GM19467 (cell line): ENCODE results near the gene B4GALT5.
"Not testable (repeated sequence)": the region's sequence is repeated elsewhere in the genome, so short reads cannot be mapped to it uniquely, and the experiment has no call there.

ENCODE experiments used
- ATAC-seq: cut with Tn5 transposase; IDR thresholded peaks from one replicate; pipeline ENCODE4 v1.9.1; 2021; ENCODE audit warnings: mild to moderate bottlenecking, moderate library complexity; ENCODE audit not compliant: unreplicated experiment

Gene B4GALT5

GRCh38 chr20:49681850-49682216 lies 31.8 kb downstream of the B4GALT5 start:
- no peak for ATAC-seq

DNA sequence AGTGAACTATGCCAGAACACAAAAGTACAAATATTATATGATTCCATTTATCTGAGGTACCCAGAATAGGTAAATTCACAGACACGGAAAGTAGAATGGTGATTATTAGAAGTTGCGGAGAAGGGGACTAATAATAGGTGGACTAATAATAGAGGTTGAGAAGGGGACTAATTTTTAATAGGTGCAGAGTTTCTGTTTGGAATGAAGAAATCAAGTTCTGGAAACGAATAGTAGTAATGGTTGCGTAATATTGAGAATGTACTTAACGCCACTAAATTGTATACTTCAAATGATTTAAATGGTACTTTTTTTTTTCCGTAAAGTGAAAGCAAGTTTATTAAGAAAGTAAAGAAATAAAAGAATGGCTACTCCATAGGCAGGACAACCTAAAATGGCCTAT lies 33.2 kb downstream of the B4GALT5 start:
- ATAC-seq = no peak

- ATAC-seq = no peak
These were observed 34.0 kb downstream of the B4GALT5 start for GRCh38 chr20:49679634-49680033.

GRCh38 chr20:49677777-49678758 lies 35.6 kb downstream of the B4GALT5 start:
- no peak for ATAC-seq

GRCh38 chr20:49676581-49677291 lies 36.9 kb downstream of the B4GALT5 start:
- ATAC-seq = peak; percentile 42

DNA sequence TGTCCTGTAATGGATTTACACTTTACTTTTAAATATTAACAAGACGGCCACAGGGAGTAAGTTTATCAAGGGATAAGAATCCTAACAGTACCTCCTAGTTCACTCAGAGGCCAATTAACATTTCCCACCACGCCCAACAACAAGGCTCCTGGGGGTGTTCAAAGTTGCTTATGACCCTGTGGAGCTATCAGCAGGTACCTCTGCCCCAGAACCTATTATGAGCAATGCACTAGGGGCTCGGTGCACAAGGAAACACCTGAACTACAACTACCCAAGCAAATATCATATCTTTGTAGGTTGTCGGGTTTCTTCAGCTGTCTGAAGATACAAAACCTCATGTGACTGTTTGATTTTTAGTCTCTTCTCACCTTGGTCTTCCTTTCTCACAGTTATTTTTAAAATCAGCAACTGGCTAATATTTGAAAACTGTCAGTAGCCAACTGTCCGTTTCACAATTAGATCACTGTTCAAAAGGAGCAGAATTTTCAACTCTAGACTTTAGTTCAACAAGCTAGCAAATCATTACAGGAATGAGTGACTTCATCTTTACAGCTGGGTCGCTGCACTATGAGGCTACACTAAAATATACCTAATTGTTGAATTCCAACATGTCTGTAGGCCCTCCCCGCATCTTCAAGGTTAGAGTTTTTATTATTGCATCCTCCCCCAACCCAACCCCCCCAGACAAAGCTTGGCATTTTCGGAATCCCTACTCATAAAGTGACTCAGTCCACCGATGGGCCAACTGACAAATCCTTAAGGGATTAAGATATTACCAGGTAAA lies 38.1 kb downstream of the B4GALT5 start:
- ATAC-seq = peak; percentile 45

- no peak for ATAC-seq
These were observed 39.0 kb downstream of the B4GALT5 start for GRCh38 chr20:49674383-49675352.

DNA sequence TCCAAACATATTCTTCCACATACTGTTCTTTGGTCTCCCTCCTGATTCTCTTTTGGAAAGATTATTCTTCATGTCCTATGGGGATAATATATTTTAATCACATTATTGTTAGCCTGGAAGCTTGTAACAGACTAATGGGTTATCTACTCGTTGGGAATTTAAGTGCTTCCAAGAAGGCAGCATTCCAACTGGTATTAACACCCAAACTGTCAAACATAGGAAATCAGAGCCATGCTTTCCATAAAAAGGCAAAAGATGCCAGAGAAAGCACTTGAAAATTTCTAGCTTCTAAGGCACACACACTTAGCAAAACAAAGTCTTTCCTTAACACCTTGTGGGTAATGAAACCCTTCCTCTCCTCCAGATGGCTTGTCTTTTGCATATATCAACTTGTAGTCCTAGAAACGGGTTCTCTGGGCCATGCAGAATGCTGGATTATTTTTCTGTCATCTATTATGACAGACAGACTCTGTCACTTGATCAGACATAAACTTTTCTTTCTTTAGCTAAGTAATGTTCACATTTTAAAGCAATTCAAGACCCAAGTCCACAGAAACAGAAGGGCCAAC lies 41.5 kb downstream of the B4GALT5 start:
- ATAC-seq = no peak

DNA sequence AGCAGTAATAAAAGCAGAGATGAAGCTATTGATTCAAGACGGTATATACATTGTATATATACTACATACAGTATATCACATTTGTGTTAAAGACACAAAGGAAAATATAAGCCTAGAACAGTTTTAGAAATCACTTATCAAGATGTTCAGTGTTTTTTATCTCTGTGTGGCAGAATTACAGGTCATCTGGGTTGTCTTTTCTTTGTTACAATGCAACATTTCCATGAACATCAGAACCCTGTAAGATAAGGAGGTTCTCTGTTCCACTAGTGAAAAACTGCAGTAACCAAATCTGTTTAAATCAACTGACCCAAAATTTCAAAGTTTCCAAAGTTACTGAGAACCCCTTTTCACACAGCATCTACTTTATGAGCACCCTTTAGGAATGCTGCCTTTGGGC lies 42.2 kb downstream of the B4GALT5 start:
- ATAC-seq = no peak

DNA sequence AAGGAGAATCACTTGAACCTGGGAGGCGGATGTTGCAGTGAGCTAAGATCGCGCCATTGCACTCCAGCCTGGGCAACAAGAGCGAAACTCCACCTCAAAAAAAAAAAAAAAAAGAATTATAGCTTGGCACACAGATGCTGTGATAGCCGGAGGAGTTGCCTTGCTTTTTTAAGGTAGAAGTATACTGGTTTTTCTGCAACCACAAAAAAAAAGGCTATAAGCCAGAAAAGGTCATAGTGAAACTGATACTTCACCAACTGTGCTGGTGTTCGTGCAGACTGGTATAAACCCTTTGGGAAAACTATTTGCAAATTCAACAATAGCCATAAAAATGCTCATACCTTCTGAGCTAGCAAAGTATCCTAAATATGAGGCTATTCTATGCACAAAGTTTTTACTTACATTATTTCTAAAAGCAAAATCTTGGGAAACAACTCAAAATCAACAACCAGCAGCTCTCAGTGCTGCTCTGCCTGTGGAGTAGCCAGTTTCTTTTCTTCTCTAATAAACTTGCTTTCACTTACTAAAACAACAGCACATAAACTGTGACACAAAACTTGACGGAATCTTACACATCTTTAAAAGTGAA lies 44.0 kb downstream of the B4GALT5 start:
- ATAC-seq = peak; percentile 63

- not testable (repeated sequence) for ATAC-seq
These were observed 44.8 kb downstream of the B4GALT5 start for GRCh38 chr20:49668878-49669195.

- peak; percentile 65 for ATAC-seq
These were observed 45.3 kb downstream of the B4GALT5 start for GRCh38 chr20:49668181-49668877.

GRCh38 chr20:49666911-49667310 lies 46.8 kb downstream of the B4GALT5 start:
- no peak for ATAC-seq

DNA sequence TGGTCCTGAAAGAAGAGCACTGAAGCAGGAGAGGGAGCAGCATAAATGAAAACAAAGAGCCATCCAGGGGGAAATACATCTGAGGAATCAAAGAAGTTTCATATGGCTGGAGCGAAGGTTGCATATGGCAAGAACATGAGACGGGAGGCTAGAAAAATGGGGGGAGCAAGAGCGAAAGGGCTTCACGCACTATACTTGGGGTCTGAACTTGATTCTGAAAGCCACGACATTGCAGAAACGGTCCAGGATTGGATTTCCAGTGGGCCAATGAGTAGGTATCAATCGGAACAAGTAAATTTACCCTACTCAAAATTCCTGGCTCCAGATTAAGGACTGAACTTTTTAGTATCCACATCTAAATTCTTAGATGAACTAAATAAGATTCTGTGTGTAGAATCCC lies 47.9 kb downstream of the B4GALT5 start:
- ATAC-seq = no peak

GRCh38 chr20:49664612-49665313 lies 48.9 kb downstream of the B4GALT5 start:
- ATAC-seq = no peak

DNA sequence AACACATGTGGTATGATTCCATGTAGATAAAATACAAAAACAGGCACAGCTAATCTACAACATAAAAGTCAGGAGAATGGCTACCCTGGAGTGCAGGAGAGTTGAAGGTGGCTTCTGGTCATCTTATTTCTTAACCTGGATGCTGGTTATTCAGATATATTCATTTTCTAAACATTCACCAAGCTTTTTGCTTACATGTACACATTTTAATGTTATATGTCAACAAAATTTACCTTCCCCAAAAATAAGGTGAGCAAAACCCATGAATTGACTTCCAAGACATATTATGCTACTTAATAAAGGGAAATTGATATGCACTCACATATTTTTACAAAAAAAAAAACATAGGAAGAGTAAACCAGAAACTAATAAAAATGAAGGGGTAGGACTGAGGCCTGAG lies 50.6 kb downstream of the B4GALT5 start:
- no peak for ATAC-seq

- no peak for ATAC-seq
These were observed 51.9 kb downstream of the B4GALT5 start for GRCh38 chr20:49661560-49662329.

- no peak for ATAC-seq
These were observed 52.8 kb downstream of the B4GALT5 start for GRCh38 chr20:49660912-49661311.
